AG04449 (cell line): ENCODE measurements around the gene NTM.

Experiments used
- CTCF ChIA-PET: fragments of 350-600 bp; formaldehyde crosslinking; extraction: SDS; loops from one replicate; lab custom pipeline; 2021; ENCODE audit warnings: antibody characterized with exemption; lab: Yijun Ruan, JAX
- POLR2A ChIA-PET: fragments of 400-600, 350-600 bp; formaldehyde crosslinking; extraction: SDS; loops from one replicate; lab custom pipeline; 2020; ENCODE audit warnings: antibody characterized with exemption, inconsistent platforms; lab: Yijun Ruan, JAX
- DNase-seq: peaks from one replicate; pipeline ENCODE4 v3.0.0-alpha.2; 2010; ENCODE audit warnings: low read depth, low spot score
- H3K4me3 ChIP-seq: 2 replicates; pipeline ENCODE4 v1.5.1; 2011; ENCODE audit warnings: low read depth, mild to moderate bottlenecking, control low read depth, low read length
- CTCF ChIP-seq: IDR thresholded peaks from one replicate; pipeline ENCODE4 v1.5.1; 2011; ENCODE audit warnings: mild to moderate bottlenecking, moderate library complexity, low read length, control low read depth, inconsistent platforms; ENCODE audit not compliant: insufficient read depth; ENCODE audit errors: missing control alignments

Gene NTM

GRCh38 chr11:132103021-132103420 is 732.6 kb downstream of the NTM start:
- CTCF ChIA-PET = interaction anchor here (1.1 to 2.7 kb wide), 2 partner anchors 16 to 24 kb away, joined by 3 to 13 read pairs; no protein-coding TSS in a partner anchor
- POLR2A ChIA-PET = no interaction called here

GRCh38 chr11:132106096-132106982 is 735.9 kb downstream of the NTM start:
- ChIA-PET CTCF (interaction anchor here (0.7 to 4.2 kb wide), 6 partner anchors 9 to 239 kb away, joined by 3 to 19 read pairs (median 4); no protein-coding TSS in a partner anchor), POLR2A (no interaction called here)
- no peak overlapping the region for H3K4me3 ChIP-seq
- no peak for TF ChIP-seq CTCF
- DNase-seq = no peak

More at GRCh38 chr11:132103021-132103420, 732.6 kb downstream of the NTM start:
- no peak overlapping the region for H3K4me3 ChIP-seq
- TF ChIP-seq CTCF = no peak
- no peak for DNase-seq

GRCh38 chr11:132111316-132111715 is 740.9 kb downstream of the NTM start:
- POLR2A ChIA-PET = interaction anchor here (0.7 to 2.0 kb wide), 4 partner anchors 10 to 187 kb away, joined by 3 to 7 read pairs (median 6); no protein-coding TSS in a partner anchor
- no peak for DNase-seq
- no peak for TF ChIP-seq CTCF
- CTCF ChIA-PET = interaction anchor here (1.0 to 2.5 kb wide), 8 partner anchors 10 to 204 kb away, joined by 3 to 17 read pairs (median 6); no protein-coding TSS in a partner anchor
- H3K4me3 ChIP-seq = no peak overlapping the region

- H3K4me3 ChIP-seq = no peak overlapping the region
- DNase-seq = peak; percentile 67
- CTCF ChIA-PET = interaction anchor here (0.7 to 2.5 kb wide), 8 partner anchors 9 to 205 kb away, joined by 3 to 17 read pairs (median 6); no protein-coding TSS in a partner anchor
- TF ChIP-seq CTCF = no peak
- POLR2A ChIA-PET = interaction anchor here (0.7 to 2.0 kb wide), 4 partner anchors 11 to 187 kb away, joined by 3 to 7 read pairs (median 6); no protein-coding TSS in a partner anchor
These were observed 741.4 kb downstream of the NTM start for GRCh38 chr11:132111838-132112237.

- DNase-seq = no peak
- H3K4me3 ChIP-seq = no peak overlapping the region
- ChIA-PET POLR2A (interaction anchor here (2.0 kb wide), 1 partner anchor 14 kb away, joined by 6 read pairs; no protein-coding TSS in a partner anchor), CTCF (interaction anchor here (0.7 to 2.5 kb wide), 8 partner anchors 10 to 365 kb away, joined by 3 to 17 read pairs (median 4); no protein-coding TSS in a partner anchor)
- TF ChIP-seq CTCF = no peak
These were observed 742.4 kb downstream of the NTM start for GRCh38 chr11:132112846-132113245.

GRCh38 chr11:132114185-132114584 is 743.8 kb downstream of the NTM start:
- peak; percentile 39 for TF ChIP-seq CTCF
- DNase-seq = no peak
- H3K4me3 ChIP-seq = no peak overlapping the region
- CTCF ChIA-PET = interaction anchor here (0.7 to 5.7 kb wide), 11 partner anchors 10 to 950 kb away, joined by 3 to 34 read pairs (median 4); no protein-coding TSS in a partner anchor
- POLR2A ChIA-PET = interaction anchor here (1.0 kb wide), 1 partner anchor 218 kb away, joined by 5 read pairs; no protein-coding TSS in a partner anchor
